ENCODE data around the gene TRABD2B.

The TRABD2B gene

GRCh38 chr1:47772281-47772680 is 224.9 kb downstream of the TRABD2B start:
- Histone ChIP-seq H3K9me3 (ENCODE audit: control insufficient read depth in 1 of 2, low read length in 2 of 2) (no peaks in the 10 kb centered on the region), H3K9ac (ENCODE audit: low read depth in 1 of 2, low read length in 2 of 2) (no peak overlapping the region), H3K27me3 (ENCODE audit: control insufficient read depth in 1 of 2, insufficient read depth in 2 of 2, low read length in 2 of 2) (no peaks in the 10 kb centered on the region), H3K4me1 (ENCODE audit: control insufficient read depth in 1 of 2, insufficient read depth in 2 of 2, low read length in 2 of 2) (no peaks in the 10 kb centered on the region), H3K36me3 (ENCODE audit: control insufficient read depth in 1 of 2, insufficient read depth in 2 of 2, low read length in 2 of 2) (no peaks in the 10 kb centered on the region), H3K27ac (ENCODE audit: low read depth, low read length) (no peak overlapping the region), H3K4me3 (ENCODE audit: low read depth in 1 of 2, low read length in 2 of 2) (no peak overlapping the region)

- no peaks in the 10 kb centered on the region for H3K27me3 ChIP-seq (ENCODE audit: control insufficient read depth in 1 of 2, insufficient read depth in 2 of 2, low read length in 2 of 2)
- no peaks in the 10 kb centered on the region for H3K4me1 ChIP-seq (ENCODE audit: control insufficient read depth in 1 of 2, insufficient read depth in 2 of 2, low read length in 2 of 2)
- no peaks in the 10 kb centered on the region for H3K36me3 ChIP-seq (ENCODE audit: control insufficient read depth in 1 of 2, insufficient read depth in 2 of 2, low read length in 2 of 2)
- no peak overlapping the region for H3K9ac ChIP-seq (ENCODE audit: low read depth in 1 of 2, low read length in 2 of 2)
- H3K27ac ChIP-seq (ENCODE audit: low read depth, low read length): no peak overlapping the region
- no peak overlapping the region for H3K4me3 ChIP-seq (ENCODE audit: low read depth in 1 of 2, low read length in 2 of 2)
- H3K9me3 ChIP-seq (ENCODE audit: control insufficient read depth in 1 of 2, low read length in 2 of 2): no peaks in the 10 kb centered on the region
Measured at GRCh38 chr1:47771751-47772150, 225.4 kb downstream of the TRABD2B start.

GRCh38 chr1:47769983-47770382 is 227.2 kb downstream of the TRABD2B start:
- Histone ChIP-seq H3K27ac (ENCODE audit: low read depth, low read length) (no peak overlapping the region), H3K36me3 (ENCODE audit: control insufficient read depth in 1 of 2, insufficient read depth in 2 of 2, low read length in 2 of 2) (no peaks in the 10 kb centered on the region)

DNA sequence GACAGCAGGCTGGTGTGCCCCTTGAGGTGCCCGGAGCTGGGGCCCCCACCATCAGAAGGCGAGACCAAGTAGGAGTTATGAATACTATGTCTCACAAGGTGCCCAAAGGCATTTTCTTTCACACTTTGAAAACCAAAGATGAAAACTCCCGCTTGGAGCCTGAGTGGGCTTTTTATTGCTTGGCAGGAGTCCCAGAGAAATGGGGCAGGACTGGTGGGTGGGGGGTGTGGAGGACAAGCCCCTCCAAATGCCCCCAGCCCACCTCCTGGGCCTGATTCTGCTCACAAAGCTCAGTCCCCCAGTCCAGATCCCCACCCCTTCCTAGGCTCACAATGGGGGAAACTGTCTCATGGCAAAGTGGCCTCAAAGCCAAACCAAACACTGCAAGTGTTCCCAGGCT is 227.9 kb downstream of the TRABD2B start:
- no peaks in the 10 kb centered on the region for H3K4me1 ChIP-seq (ENCODE audit: control insufficient read depth in 1 of 2, insufficient read depth in 2 of 2, low read length in 2 of 2)
- no peak overlapping the region for H3K27ac ChIP-seq (ENCODE audit: low read depth, low read length)
- no peaks in the 10 kb centered on the region for H3K27me3 ChIP-seq (ENCODE audit: control insufficient read depth in 1 of 2, insufficient read depth in 2 of 2, low read length in 2 of 2)
- no peaks in the 10 kb centered on the region for H3K36me3 ChIP-seq (ENCODE audit: control insufficient read depth in 1 of 2, insufficient read depth in 2 of 2, low read length in 2 of 2)
- no peaks in the 10 kb centered on the region for H3K9me3 ChIP-seq (ENCODE audit: control insufficient read depth in 1 of 2, low read length in 2 of 2)
- H3K9ac ChIP-seq (ENCODE audit: low read depth in 1 of 2, low read length in 2 of 2): no peak overlapping the region
- H3K4me3 ChIP-seq (ENCODE audit: low read depth in 1 of 2, low read length in 2 of 2): no peak overlapping the region

More at GRCh38 chr1:47769983-47770382, 227.2 kb downstream of the TRABD2B start:
- H3K4me3 ChIP-seq (ENCODE audit: low read depth in 1 of 2, low read length in 2 of 2): no peak overlapping the region
- H3K9me3 ChIP-seq (ENCODE audit: control insufficient read depth in 1 of 2, low read length in 2 of 2): no peaks in the 10 kb centered on the region
- H3K4me1 ChIP-seq (ENCODE audit: control insufficient read depth in 1 of 2, insufficient read depth in 2 of 2, low read length in 2 of 2): no peaks in the 10 kb centered on the region
- H3K9ac ChIP-seq (ENCODE audit: low read depth in 1 of 2, low read length in 2 of 2): no peak overlapping the region
- no peaks in the 10 kb centered on the region for H3K27me3 ChIP-seq (ENCODE audit: control insufficient read depth in 1 of 2, insufficient read depth in 2 of 2, low read length in 2 of 2)

GRCh38 chr1:47767741-47768100 is 229.5 kb downstream of the TRABD2B start:
- Histone ChIP-seq H3K27me3 (ENCODE audit: control insufficient read depth in 1 of 2, insufficient read depth in 2 of 2, low read length in 2 of 2) (no peaks in the 10 kb centered on the region), H3K4me1 (ENCODE audit: control insufficient read depth in 1 of 2, insufficient read depth in 2 of 2, low read length in 2 of 2) (no peaks in the 10 kb centered on the region), H3K9me3 (ENCODE audit: control insufficient read depth in 1 of 2, low read length in 2 of 2) (no peaks in the 10 kb centered on the region), H3K9ac (ENCODE audit: low read depth in 1 of 2, low read length in 2 of 2) (no peak overlapping the region), H3K27ac (ENCODE audit: low read depth, low read length) (no peak overlapping the region), H3K4me3 (ENCODE audit: low read depth in 1 of 2, low read length in 2 of 2) (no peak overlapping the region), H3K36me3 (ENCODE audit: control insufficient read depth in 1 of 2, insufficient read depth in 2 of 2, low read length in 2 of 2) (no peaks in the 10 kb centered on the region)

- no peak overlapping the region for H3K9ac ChIP-seq (ENCODE audit: low read depth in 1 of 2, low read length in 2 of 2)
- no peaks in the 10 kb centered on the region for H3K27me3 ChIP-seq (ENCODE audit: control insufficient read depth in 1 of 2, insufficient read depth in 2 of 2, low read length in 2 of 2)
- H3K9me3 ChIP-seq (ENCODE audit: control insufficient read depth in 1 of 2, low read length in 2 of 2): no peaks in the 10 kb centered on the region
- H3K36me3 ChIP-seq (ENCODE audit: control insufficient read depth in 1 of 2, insufficient read depth in 2 of 2, low read length in 2 of 2): no peaks in the 10 kb centered on the region
- H3K4me1 ChIP-seq (ENCODE audit: control insufficient read depth in 1 of 2, insufficient read depth in 2 of 2, low read length in 2 of 2): no peaks in the 10 kb centered on the region
- H3K27ac ChIP-seq (ENCODE audit: low read depth, low read length): no peak overlapping the region
- H3K4me3 ChIP-seq (ENCODE audit: low read depth in 1 of 2, low read length in 2 of 2): no peak overlapping the region
Measured at GRCh38 chr1:47766832-47767740, 230.1 kb downstream of the TRABD2B start.

DNA sequence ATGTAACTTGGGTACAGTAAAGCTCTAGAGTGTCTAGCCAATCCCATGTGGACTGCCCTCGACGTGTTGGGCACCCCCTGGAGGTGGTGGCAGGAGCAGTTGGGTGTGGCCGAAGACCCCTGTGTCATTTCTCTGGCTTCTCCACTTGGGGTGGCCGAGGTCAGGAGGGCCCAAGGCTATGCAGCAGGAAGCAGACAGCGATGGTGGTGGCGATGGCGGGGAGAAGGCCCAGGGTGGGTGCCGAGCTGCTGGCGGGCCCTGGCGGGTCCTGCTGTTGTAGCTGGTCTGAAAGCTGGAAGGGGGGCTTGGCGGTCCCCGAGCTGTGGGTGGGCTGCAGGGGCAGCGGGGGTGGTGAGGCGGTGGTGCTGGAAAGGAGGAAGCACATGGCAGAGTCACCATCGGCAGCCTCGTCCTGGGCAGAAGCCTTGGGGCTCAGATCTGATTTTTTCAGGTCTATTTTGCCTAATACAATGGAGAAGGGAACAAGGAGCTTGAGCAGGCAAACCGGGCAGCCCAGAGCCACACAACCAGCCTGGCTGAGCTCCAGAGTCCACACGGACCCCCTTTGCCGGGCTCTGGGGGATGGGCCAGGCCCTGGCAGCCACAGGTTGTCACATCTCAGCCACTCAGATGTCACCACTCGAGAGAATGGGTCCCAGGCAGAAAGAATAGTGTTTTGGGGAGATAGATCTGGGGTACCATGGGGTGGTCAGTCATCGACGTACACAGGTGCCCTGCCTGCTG is 231.3 kb downstream of the TRABD2B start:
- no peaks in the 10 kb centered on the region for H3K36me3 ChIP-seq (ENCODE audit: control insufficient read depth in 1 of 2, insufficient read depth in 2 of 2, low read length in 2 of 2)
- H3K9ac ChIP-seq (ENCODE audit: low read depth in 1 of 2, low read length in 2 of 2): no peak overlapping the region
- H3K9me3 ChIP-seq (ENCODE audit: control insufficient read depth in 1 of 2, low read length in 2 of 2): no peaks in the 10 kb centered on the region
- H3K4me3 ChIP-seq (ENCODE audit: low read depth in 1 of 2, low read length in 2 of 2): no peak overlapping the region
- peaks cover 0 to 3% of the 10 kb centered on the region in 2 donors for H3K27me3 ChIP-seq (ENCODE audit: control insufficient read depth in 1 of 2, insufficient read depth in 2 of 2, low read length in 2 of 2)
- no peaks in the 10 kb centered on the region for H3K4me1 ChIP-seq (ENCODE audit: control insufficient read depth in 1 of 2, insufficient read depth in 2 of 2, low read length in 2 of 2)
- no peak overlapping the region for H3K27ac ChIP-seq (ENCODE audit: low read depth, low read length)

- H3K9ac ChIP-seq (ENCODE audit: low read depth in 1 of 2, low read length in 2 of 2): no peak overlapping the region
- H3K4me1 ChIP-seq (ENCODE audit: control insufficient read depth in 1 of 2, insufficient read depth in 2 of 2, low read length in 2 of 2): no peaks in the 10 kb centered on the region
- H3K4me3 ChIP-seq (ENCODE audit: low read depth in 1 of 2, low read length in 2 of 2): no peak overlapping the region
- no peaks in the 10 kb centered on the region for H3K36me3 ChIP-seq (ENCODE audit: control insufficient read depth in 1 of 2, insufficient read depth in 2 of 2, low read length in 2 of 2)
- no peak overlapping the region for H3K27ac ChIP-seq (ENCODE audit: low read depth, low read length)
- H3K9me3 ChIP-seq (ENCODE audit: control insufficient read depth in 1 of 2, low read length in 2 of 2): no peaks in the 10 kb centered on the region
- peaks cover 0 to 3% of the 10 kb centered on the region in 2 donors for H3K27me3 ChIP-seq (ENCODE audit: control insufficient read depth in 1 of 2, insufficient read depth in 2 of 2, low read length in 2 of 2)
Measured at GRCh38 chr1:47765236-47765635, 231.9 kb downstream of the TRABD2B start.

DNA sequence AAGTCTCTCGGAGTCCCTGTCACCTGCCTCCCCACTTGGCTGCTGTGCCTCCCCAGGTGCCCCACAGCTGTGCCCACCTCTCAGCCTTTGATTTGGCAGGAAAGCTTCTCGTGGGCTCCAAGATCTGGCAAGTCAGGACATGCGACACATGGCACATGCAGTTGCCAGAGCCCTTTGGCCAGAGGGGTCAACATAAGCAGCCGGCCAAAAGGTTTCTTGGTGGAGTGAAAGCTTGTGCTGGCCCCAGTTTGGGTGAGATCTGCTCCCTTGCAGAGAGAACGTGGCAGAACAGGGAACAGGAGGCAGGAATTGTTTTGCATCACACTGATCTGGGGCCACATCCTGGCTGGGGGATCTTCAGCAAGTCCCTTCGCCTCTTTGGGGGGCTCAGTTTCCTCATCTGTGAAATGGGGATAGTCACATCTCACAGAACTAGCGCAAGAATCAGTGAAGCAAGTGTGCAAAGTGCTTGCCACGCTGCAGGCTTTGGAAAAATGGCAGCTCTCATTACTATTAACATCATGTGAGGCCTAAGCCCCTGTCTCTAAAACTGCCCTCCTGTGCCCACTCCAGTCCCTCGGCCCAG is 232.6 kb downstream of the TRABD2B start:
- H3K36me3 ChIP-seq (ENCODE audit: control insufficient read depth in 1 of 2, insufficient read depth in 2 of 2, low read length in 2 of 2): no peaks in the 10 kb centered on the region
- H3K9me3 ChIP-seq (ENCODE audit: control insufficient read depth in 1 of 2, low read length in 2 of 2): no peaks in the 10 kb centered on the region
- H3K4me3 ChIP-seq (ENCODE audit: low read depth in 1 of 2, low read length in 2 of 2): no peak overlapping the region
- H3K9ac ChIP-seq (ENCODE audit: low read depth in 1 of 2, low read length in 2 of 2): no peak overlapping the region
- no peak overlapping the region for H3K27ac ChIP-seq (ENCODE audit: low read depth, low read length)
- H3K27me3 ChIP-seq (ENCODE audit: control insufficient read depth in 1 of 2, insufficient read depth in 2 of 2, low read length in 2 of 2): peaks cover 0 to 3% of the 10 kb centered on the region in 2 donors
- no peaks in the 10 kb centered on the region for H3K4me1 ChIP-seq (ENCODE audit: control insufficient read depth in 1 of 2, insufficient read depth in 2 of 2, low read length in 2 of 2)

- Histone ChIP-seq H3K27me3 (ENCODE audit: control insufficient read depth in 1 of 2, insufficient read depth in 2 of 2, low read length in 2 of 2) (peaks cover 0 to 3% of the 10 kb centered on the region in 2 donors), H3K4me3 (ENCODE audit: low read depth in 1 of 2, low read length in 2 of 2) (no peak overlapping the region), H3K4me1 (ENCODE audit: control insufficient read depth in 1 of 2, insufficient read depth in 2 of 2, low read length in 2 of 2) (no peaks in the 10 kb centered on the region), H3K9me3 (ENCODE audit: control insufficient read depth in 1 of 2, low read length in 2 of 2) (no peaks in the 10 kb centered on the region), H3K27ac (ENCODE audit: low read depth, low read length) (no peak overlapping the region), H3K36me3 (ENCODE audit: control insufficient read depth in 1 of 2, insufficient read depth in 2 of 2, low read length in 2 of 2) (no peaks in the 10 kb centered on the region), H3K9ac (ENCODE audit: low read depth in 1 of 2, low read length in 2 of 2) (no peak overlapping the region)
Measured at GRCh38 chr1:47763591-47764171, 233.5 kb downstream of the TRABD2B start.

All from duodenal mucosa (tissue), 2 donors.